Endothelial cell of umbilical vein (primary cell): ENCODE data around the gene TMPRSS6.

Source experiments
- CTCF ChIP-seq, 2 donors: IDR thresholded peaks; 1 replicate in 1 of 2; 2 replicates in 1 of 2; pipeline ENCODE4 v1.5.1; 2011; ENCODE audit warnings: low read length in 2 of 2, mild to moderate bottlenecking in 2 of 2, moderate library complexity in 2 of 2, control low read depth in 1 of 2, inconsistent platforms in 1 of 2, low read depth in 1 of 2; ENCODE audit not compliant: insufficient read depth in 1 of 2; ENCODE audit errors: extremely low read depth in 1 of 2
- FOS ChIP-seq: IDR thresholded peaks from 2 replicates; pipeline ENCODE4 v1.6.1; 2011; ENCODE audit warnings: mild to moderate bottlenecking, low read length, moderate library complexity, borderline replicate concordance; ENCODE audit not compliant: insufficient read depth
- GATA2 ChIP-seq: IDR thresholded peaks from 2 replicates; pipeline ENCODE4 v1.7.0; 2011; ENCODE audit warnings: low read depth, mild to moderate bottlenecking, moderate library complexity, mixed read lengths, low read length; ENCODE audit not compliant: insufficient read length, insufficient read depth
- MYC ChIP-seq: IDR thresholded peaks from one replicate; pipeline ENCODE4 v1.6.1; 2011; ENCODE audit warnings: mild to moderate bottlenecking, low read depth, low read length
- POLR2A ChIP-seq: IDR thresholded peaks from 2 replicates; pipeline ENCODE4 v1.6.1; 2012; ENCODE audit warnings: low read depth, mild to moderate bottlenecking, control low read depth, low read length

- TF ChIP-seq CTCF (IDR thresholded peaks at IDR 0.05; ENCODE audit: extremely low read depth in 1 of 2, insufficient read depth in 1 of 2, low read depth in 1 of 2, low read length in 2 of 2) (no peak), FOS (no peak), MYC (no peak), GATA2 (no peak), POLR2A (no peak)
These were observed 35.9 kb upstream of the TMPRSS6 start for GRCh38 chr22:37145180-37146050.
